SK-N-MC (cell line): ENCODE results near the gene LRCOL1.

Experiments
- EZH2 ChIP-seq: fragments of 200-600 bp; sonication (generic); IDR thresholded peaks from one replicate; pipeline ENCODE4 v1.6.1; 2017; ENCODE audit warnings: antibody characterized with exemption
- POLR2AphosphoS5 ChIP-seq: IDR thresholded peaks from 2 replicates; pipeline ENCODE4 v1.6.1; 2012; ENCODE audit warnings: mild to moderate bottlenecking, low read depth, low read length, borderline replicate concordance

GRCh38 chr12:132642846-132643835 is 32.8 kb upstream of the LRCOL1 start:
- TF ChIP-seq POLR2AphosphoS5 (no peak), EZH2 (no peak)
